Stomach smooth muscle (tissue), 2 donors: ENCODE data around the gene PRKG1.
A peak's percentile ranks its signal among the peaks of the same experiment; 100 is the strongest.

Source experiments
- H3K27ac ChIP-seq: one replicate; pipeline ENCODE4 v1.7.0; 2013; ENCODE audit warnings: mild to moderate bottlenecking, low read length, inconsistent platforms
- H3K27me3 ChIP-seq, 2 donors: one replicate each; pipeline ENCODE4 v1.7.0; 2013; ENCODE audit warnings: low read length in 2 of 2; ENCODE audit not compliant: insufficient read depth in 2 of 2, control insufficient read depth in 1 of 2
- H3K36me3 ChIP-seq, 2 donors: one replicate each; pipeline ENCODE4 v1.7.0; 2013; ENCODE audit warnings: low read length in 2 of 2; ENCODE audit not compliant: control insufficient read depth in 2 of 2, insufficient read depth in 2 of 2
- H3K4me1 ChIP-seq: one replicate; pipeline ENCODE4 v1.7.0; 2013; ENCODE audit warnings: low read length; ENCODE audit not compliant: control insufficient read depth, insufficient read depth
- H3K4me3 ChIP-seq, 2 donors: one replicate each; pipeline ENCODE4 v1.7.0; 2013; ENCODE audit warnings: low read length in 2 of 2
- H3K9ac ChIP-seq, 2 donors: one replicate each; pipeline ENCODE4 v1.7.0; 2013; ENCODE audit warnings: low read length in 2 of 2, mild to moderate bottlenecking in 1 of 2
- H3K9me3 ChIP-seq, 2 donors: one replicate each; pipeline ENCODE4 v1.7.0; 2013; ENCODE audit warnings: low read length in 2 of 2; ENCODE audit not compliant: control insufficient read depth in 2 of 2
- donor health status: healthy.
- donor health status: Pancreatic carcinoma.

Gene PRKG1

DNA sequence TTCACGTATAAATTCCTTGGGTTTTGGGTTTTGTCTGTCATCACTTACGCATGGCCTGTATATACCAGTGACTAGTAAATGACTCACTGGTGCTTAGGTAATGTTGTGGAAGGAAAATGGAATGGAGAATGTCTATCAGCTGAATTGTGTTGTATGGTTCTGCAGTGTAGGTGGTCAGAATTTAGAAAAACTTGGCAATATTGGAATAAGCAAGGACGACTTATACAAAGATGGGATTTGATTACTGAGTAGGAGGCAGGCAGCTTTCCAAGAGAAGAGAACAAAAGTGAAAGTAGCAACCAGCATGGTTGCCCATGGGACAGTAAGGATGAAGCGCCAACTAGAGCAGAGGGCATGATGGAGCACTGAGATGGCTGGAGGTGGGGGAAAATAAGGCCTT is 793.7 kb downstream of the PRKG1 start:
- Histone ChIP-seq H3K4me3 (no peak overlapping the region), H3K36me3 (no peaks in the 10 kb centered on the region), H3K27me3 (no peaks in the 10 kb centered on the region), H3K9me3 (no peaks in the 10 kb centered on the region), H3K4me1 (no peaks in the 10 kb centered on the region), H3K27ac (no peak overlapping the region), H3K9ac (no peak overlapping the region)

GRCh38 chr10:51874131-51874530 is 799.8 kb downstream of the PRKG1 start:
- Histone ChIP-seq H3K9me3 (no peaks in the 10 kb centered on the region), H3K27ac (no peak overlapping the region), H3K4me1 (no peaks in the 10 kb centered on the region), H3K27me3 (no peaks in the 10 kb centered on the region), H3K4me3 (no peak overlapping the region), H3K9ac (no peak overlapping the region), H3K36me3 (no peaks in the 10 kb centered on the region)

DNA sequence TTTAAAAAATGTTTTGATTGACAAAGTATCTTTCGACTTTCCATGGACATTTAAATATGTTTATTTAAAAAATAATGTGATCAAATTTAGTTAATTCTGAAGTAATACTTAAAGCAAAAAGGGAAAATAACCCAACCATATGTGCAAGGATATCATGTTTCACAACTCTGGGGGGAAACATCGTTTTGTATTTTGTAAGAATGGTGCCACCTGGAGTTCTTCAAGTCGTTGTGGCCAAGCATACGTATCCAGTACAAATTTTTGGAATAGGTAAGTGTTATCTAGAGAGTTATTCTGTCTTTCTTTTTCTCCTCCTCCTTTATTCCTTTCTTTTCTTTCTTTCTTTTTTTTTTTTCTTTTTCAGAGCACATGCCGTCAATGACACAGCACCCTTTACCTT is 801.3 kb downstream of the PRKG1 start:
- H3K4me1 ChIP-seq = no peaks in the 10 kb centered on the region
- no peak overlapping the region for H3K27ac ChIP-seq
- H3K9ac ChIP-seq = peak overlapping the region in 1 of 2 donors; percentile 39

DNA sequence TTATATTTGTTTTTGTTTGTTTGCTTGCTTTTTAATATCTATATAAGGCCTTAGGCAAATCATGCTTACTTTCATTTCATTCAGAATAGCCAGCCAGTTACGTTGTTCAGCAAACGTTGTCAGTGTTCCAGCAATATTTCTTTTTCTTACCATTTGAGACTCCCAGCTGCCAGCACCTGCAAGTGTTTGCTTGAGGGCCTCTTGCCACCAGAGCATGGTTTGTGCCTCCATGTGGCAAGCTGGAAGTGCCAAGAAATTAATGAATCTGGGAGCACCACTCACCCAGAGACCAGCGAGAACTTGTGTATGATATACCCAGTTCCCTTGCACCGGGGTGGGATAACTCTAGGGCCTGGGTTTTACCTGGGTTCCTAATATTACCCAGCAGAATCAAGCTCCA is 802.2 kb downstream of the PRKG1 start:
- Histone ChIP-seq H3K9ac (peak overlapping the region in 1 of 2 donors; percentile 39), H3K4me3 (peak overlapping the region; percentile 40 to 55), H3K4me1 (no peaks in the 10 kb centered on the region), H3K27ac (no peak overlapping the region), H3K9me3 (peaks cover 3 to 4% of the 10 kb centered on the region in 2 donors), H3K27me3 (no peaks in the 10 kb centered on the region), H3K36me3 (no peaks in the 10 kb centered on the region)

More for the DNA sequence above, 801.3 kb downstream of the PRKG1 start:
- Histone ChIP-seq H3K9me3 (no peaks in the 10 kb centered on the region), H3K27me3 (no peaks in the 10 kb centered on the region), H3K36me3 (no peaks in the 10 kb centered on the region), H3K4me3 (no peak overlapping the region)

GRCh38 chr10:51876979-51877378 is 802.7 kb downstream of the PRKG1 start:
- no peak overlapping the region for H3K9ac ChIP-seq

GRCh38 chr10:51877636-51878035 is 803.3 kb downstream of the PRKG1 start:
- H3K36me3 ChIP-seq = no peaks in the 10 kb centered on the region
- no peak overlapping the region for H3K27ac ChIP-seq

More at GRCh38 chr10:51876979-51877378, 802.7 kb downstream of the PRKG1 start:
- Histone ChIP-seq H3K4me3 (no peak overlapping the region), H3K9me3 (peaks cover 3 to 4% of the 10 kb centered on the region in 2 donors), H3K4me1 (no peaks in the 10 kb centered on the region), H3K27ac (no peak overlapping the region), H3K36me3 (no peaks in the 10 kb centered on the region), H3K27me3 (no peaks in the 10 kb centered on the region)

DNA sequence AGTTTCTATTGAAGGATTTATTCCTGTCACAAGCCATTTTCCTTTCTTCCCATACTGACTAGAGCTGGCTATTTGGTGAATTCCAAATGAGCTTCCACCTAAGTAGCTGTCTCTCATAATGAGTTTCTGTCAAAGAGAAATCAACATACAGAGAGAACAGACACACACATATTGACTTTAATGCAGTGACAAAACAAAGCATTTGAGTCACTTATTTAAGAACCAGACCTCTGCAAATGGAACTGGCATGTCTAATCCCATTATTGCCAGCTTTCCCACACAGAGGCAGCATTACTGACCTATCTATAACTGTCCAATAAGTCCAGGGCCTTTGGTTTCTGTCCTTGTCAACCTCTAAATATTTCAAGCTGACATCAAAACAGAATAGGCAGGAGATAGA is 804.4 kb downstream of the PRKG1 start:
- Histone ChIP-seq H3K4me3 (no peak overlapping the region), H3K27ac (peak overlapping the region; percentile 3)

More at GRCh38 chr10:51877636-51878035, 803.3 kb downstream of the PRKG1 start:
- H3K4me1 ChIP-seq = no peaks in the 10 kb centered on the region
- H3K9me3 ChIP-seq = peaks cover 3 to 4% of the 10 kb centered on the region in 2 donors
- no peaks in the 10 kb centered on the region for H3K27me3 ChIP-seq
- H3K9ac ChIP-seq = no peak overlapping the region
- H3K4me3 ChIP-seq = no peak overlapping the region

GRCh38 chr10:51879238-51879637 is 805.0 kb downstream of the PRKG1 start:
- no peak overlapping the region for H3K9ac ChIP-seq
- H3K36me3 ChIP-seq = no peaks in the 10 kb centered on the region
- H3K27me3 ChIP-seq = no peaks in the 10 kb centered on the region
- peaks cover 3 to 4% of the 10 kb centered on the region in 2 donors for H3K9me3 ChIP-seq
- H3K4me1 ChIP-seq = no peaks in the 10 kb centered on the region
- H3K27ac ChIP-seq = peak overlapping the region; percentile 3
- peak overlapping the region in 1 of 2 donors; percentile 30 for H3K4me3 ChIP-seq

More for the DNA sequence above, 804.4 kb downstream of the PRKG1 start:
- Histone ChIP-seq H3K36me3 (no peaks in the 10 kb centered on the region), H3K9me3 (peaks cover 3 to 4% of the 10 kb centered on the region in 2 donors), H3K9ac (no peak overlapping the region), H3K27me3 (no peaks in the 10 kb centered on the region), H3K4me1 (no peaks in the 10 kb centered on the region)

- H3K36me3 ChIP-seq = no peaks in the 10 kb centered on the region
- H3K9me3 ChIP-seq = peaks cover 3 to 4% of the 10 kb centered on the region in 2 donors
- H3K9ac ChIP-seq = no peak overlapping the region
- no peak overlapping the region for H3K4me3 ChIP-seq
- H3K27ac ChIP-seq = no peak overlapping the region
- no peaks in the 10 kb centered on the region for H3K4me1 ChIP-seq
- H3K27me3 ChIP-seq = no peaks in the 10 kb centered on the region
Measured at GRCh38 chr10:51881213-51881612, 806.9 kb downstream of the PRKG1 start.

GRCh38 chr10:51886438-51887068 is 812.3 kb downstream of the PRKG1 start:
- Histone ChIP-seq H3K27me3 (no peaks in the 10 kb centered on the region), H3K9ac (no peak overlapping the region), H3K4me1 (no peaks in the 10 kb centered on the region), H3K9me3 (no peaks in the 10 kb centered on the region), H3K27ac (no peak overlapping the region), H3K36me3 (no peaks in the 10 kb centered on the region), H3K4me3 (no peak overlapping the region)

- Histone ChIP-seq H3K4me1 (no peaks in the 10 kb centered on the region), H3K4me3 (no peak overlapping the region), H3K9ac (no peak overlapping the region), H3K36me3 (no peaks in the 10 kb centered on the region), H3K27ac (no peak overlapping the region), H3K9me3 (no peaks in the 10 kb centered on the region), H3K27me3 (no peaks in the 10 kb centered on the region)
Measured at GRCh38 chr10:51888263-51888662, 814.0 kb downstream of the PRKG1 start.
